ENCODE data around the gene OR2B6.

Gene OR2B6

GRCh38 chr6:27977387-27977786, 20.3 kb downstream of the OR2B6 start:
- Histone ChIP-seq H3K4me1 (ENCODE audit: low read length) (no peaks in the 10 kb centered on the region), H3K9me3 (ENCODE audit: insufficient read depth, low read length) (no peaks in the 10 kb centered on the region), H3K4me3 (ENCODE audit: low read length) (no peak overlapping the region), H4K20me1 (ENCODE audit: insufficient read depth, low read length) (no peaks in the 10 kb centered on the region), H2AFZ (ENCODE audit: low read depth, low read length) (no peak overlapping the region), H3K4me2 (ENCODE audit: low read length) (no peak overlapping the region), H3K27ac (ENCODE audit: low read length) (no peak overlapping the region), H3K79me2 (ENCODE audit: low read length) (no peaks in the 10 kb centered on the region), H3K27me3 (ENCODE audit: low read depth, low read length) (no peaks in the 10 kb centered on the region), H3K36me3 (replicated peaks; ENCODE audit: low read depth, low read length) (no peaks in the 10 kb centered on the region), H3K9ac (ENCODE audit: low read length) (no peak overlapping the region)
- TF ChIP-seq EZH2phosphoT487 (IDR thresholded peaks at IDR 0.05; ENCODE audit: low read depth) (no peak), CTCF (IDR thresholded peaks at IDR 0.05; ENCODE audit: low read depth, low read length) (no peak)

GRCh38 chr6:27978705-27979104, 21.7 kb downstream of the OR2B6 start:
- TF ChIP-seq CTCF (IDR thresholded peaks at IDR 0.05; ENCODE audit: low read depth, low read length) = no peak
- TF ChIP-seq EZH2phosphoT487 (IDR thresholded peaks at IDR 0.05; ENCODE audit: low read depth) = no peak
- no peaks in the 10 kb centered on the region for H3K79me2 ChIP-seq (ENCODE audit: low read length)
- H2AFZ ChIP-seq (ENCODE audit: low read depth, low read length) = no peak overlapping the region
- no peaks in the 10 kb centered on the region for H4K20me1 ChIP-seq (ENCODE audit: insufficient read depth, low read length)
- no peaks in the 10 kb centered on the region for H3K36me3 ChIP-seq (replicated peaks; ENCODE audit: low read depth, low read length)
- no peak overlapping the region for H3K27ac ChIP-seq (ENCODE audit: low read length)
- H3K4me3 ChIP-seq (ENCODE audit: low read length) = no peak overlapping the region
- H3K9ac ChIP-seq (ENCODE audit: low read length) = no peak overlapping the region
- H3K4me2 ChIP-seq (ENCODE audit: low read length) = no peak overlapping the region
- no peaks in the 10 kb centered on the region for H3K9me3 ChIP-seq (ENCODE audit: insufficient read depth, low read length)
- no peaks in the 10 kb centered on the region for H3K27me3 ChIP-seq (ENCODE audit: low read depth, low read length)
- no peaks in the 10 kb centered on the region for H3K4me1 ChIP-seq (ENCODE audit: low read length)

- Histone ChIP-seq H3K27ac (ENCODE audit: low read length) (no peak overlapping the region), H3K9ac (ENCODE audit: low read length) (no peak overlapping the region), H3K4me3 (ENCODE audit: low read length) (no peak overlapping the region), H3K79me2 (ENCODE audit: low read length) (no peaks in the 10 kb centered on the region), H3K4me2 (ENCODE audit: low read length) (no peak overlapping the region), H3K9me3 (ENCODE audit: insufficient read depth, low read length) (no peaks in the 10 kb centered on the region), H3K27me3 (ENCODE audit: low read depth, low read length) (no peaks in the 10 kb centered on the region), H4K20me1 (ENCODE audit: insufficient read depth, low read length) (no peaks in the 10 kb centered on the region), H3K36me3 (replicated peaks; ENCODE audit: low read depth, low read length) (no peaks in the 10 kb centered on the region), H3K4me1 (ENCODE audit: low read length) (no peaks in the 10 kb centered on the region), H2AFZ (ENCODE audit: low read depth, low read length) (no peak overlapping the region)
- TF ChIP-seq CTCF (IDR thresholded peaks at IDR 0.05; ENCODE audit: low read depth, low read length) (no peak), EZH2phosphoT487 (IDR thresholded peaks at IDR 0.05; ENCODE audit: low read depth) (no peak)
Observed at GRCh38 chr6:27980111-27980510, 23.1 kb downstream of the OR2B6 start.

GRCh38 chr6:27986928-27987725, 30.1 kb downstream of the OR2B6 start:
- Histone ChIP-seq H3K9ac (ENCODE audit: low read length) (no peak overlapping the region), H3K9me3 (ENCODE audit: insufficient read depth, low read length) (no peaks in the 10 kb centered on the region), H4K20me1 (ENCODE audit: insufficient read depth, low read length) (no peaks in the 10 kb centered on the region), H3K4me2 (ENCODE audit: low read length) (no peak overlapping the region), H2AFZ (ENCODE audit: low read depth, low read length) (no peak overlapping the region), H3K4me1 (ENCODE audit: low read length) (no peaks in the 10 kb centered on the region), H3K4me3 (ENCODE audit: low read length) (no peak overlapping the region), H3K79me2 (ENCODE audit: low read length) (no peaks in the 10 kb centered on the region), H3K27me3 (ENCODE audit: low read depth, low read length) (no peaks in the 10 kb centered on the region), H3K27ac (ENCODE audit: low read length) (no peak overlapping the region), H3K36me3 (replicated peaks; ENCODE audit: low read depth, low read length) (no peaks in the 10 kb centered on the region)
- TF ChIP-seq EZH2phosphoT487 (IDR thresholded peaks at IDR 0.05; ENCODE audit: low read depth) (no peak), CTCF (IDR thresholded peaks at IDR 0.05; ENCODE audit: low read depth, low read length) (no peak)

All from OCI-LY3 (cell line).